HK-2 (cell line): ENCODE data around the gene DIS3L.
"Not testable (repeated sequence)": the region's sequence is repeated elsewhere in the genome, so short reads cannot be mapped to it uniquely, and the experiment has no call there.

Experiments
- DNase-seq: peaks from one replicate; pipeline ENCODE4 v3.0.0-alpha.2; 2018; ENCODE audit not compliant: unreplicated experiment

The DIS3L gene

DNA sequence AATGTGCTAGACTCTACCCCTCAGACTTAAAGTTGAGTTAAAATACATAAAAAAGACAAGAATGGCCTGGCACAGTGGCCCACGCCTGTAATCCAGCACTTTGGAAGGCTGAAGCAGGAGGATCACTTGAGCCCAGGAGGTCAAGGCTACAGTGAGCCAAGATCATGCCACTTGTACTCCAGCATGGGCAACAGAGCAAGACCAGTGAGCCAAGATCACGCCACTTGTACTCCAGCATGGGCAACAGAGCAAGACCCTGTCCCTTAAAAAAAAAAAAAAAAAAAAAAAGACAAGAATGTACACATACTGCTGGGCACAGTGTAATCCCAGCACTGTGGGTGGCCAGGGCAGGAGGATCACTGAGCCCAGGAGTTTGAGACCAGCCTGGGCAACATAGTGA, 17.4 kb downstream of the DIS3L start:
- DNase-seq: no peak

DNA sequence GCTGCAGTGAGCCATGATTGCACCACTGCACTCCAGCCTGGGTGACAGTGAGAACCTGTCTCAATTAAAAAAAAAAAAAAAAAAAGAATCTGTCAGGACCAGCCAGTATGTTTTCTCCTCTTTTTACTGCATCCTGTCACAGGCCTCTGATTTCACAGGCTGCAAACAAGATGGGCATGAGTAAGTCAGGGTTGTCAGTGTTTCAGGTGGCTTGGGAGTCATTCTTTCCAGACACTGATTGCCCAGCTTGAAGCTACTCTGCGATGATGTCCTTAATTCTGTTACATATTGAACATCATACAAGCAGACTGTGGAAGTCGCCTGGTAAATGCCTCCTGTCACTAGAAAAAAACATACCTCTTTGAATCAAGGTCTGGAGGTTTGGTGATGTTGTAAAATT, 18.8 kb downstream of the DIS3L start:
- no peak for DNase-seq

DNA sequence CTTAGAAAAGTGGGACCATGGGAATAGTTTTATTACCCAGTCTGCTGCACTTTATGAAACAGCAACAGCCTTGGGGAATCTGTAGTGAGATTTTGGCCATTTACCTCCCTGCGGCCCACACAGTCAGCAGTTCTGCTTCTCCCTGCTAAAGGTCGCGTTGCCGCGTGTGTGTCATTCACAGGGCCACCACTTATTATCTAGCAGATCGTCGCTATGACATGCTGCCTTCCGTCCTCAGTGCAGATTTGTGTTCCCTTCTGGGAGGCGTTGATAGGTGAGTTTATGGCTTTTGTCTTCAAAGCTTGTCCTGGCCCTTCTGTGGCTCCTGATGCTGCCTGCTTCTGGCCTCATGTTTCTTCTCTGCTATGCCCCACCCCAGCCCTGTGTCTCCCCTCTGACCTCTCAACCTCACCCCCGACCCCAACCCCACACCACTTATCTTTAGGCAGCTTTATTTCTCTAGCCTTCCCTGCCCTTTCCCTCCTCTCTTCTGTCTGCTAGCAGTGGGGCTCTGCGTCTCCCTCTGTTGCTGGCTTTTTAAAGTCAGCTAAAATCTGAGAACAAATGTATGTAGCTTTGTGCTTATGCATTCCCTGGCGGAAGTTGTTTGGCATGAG, 30.1 kb downstream of the DIS3L start:
- no peak for DNase-seq

DNA sequence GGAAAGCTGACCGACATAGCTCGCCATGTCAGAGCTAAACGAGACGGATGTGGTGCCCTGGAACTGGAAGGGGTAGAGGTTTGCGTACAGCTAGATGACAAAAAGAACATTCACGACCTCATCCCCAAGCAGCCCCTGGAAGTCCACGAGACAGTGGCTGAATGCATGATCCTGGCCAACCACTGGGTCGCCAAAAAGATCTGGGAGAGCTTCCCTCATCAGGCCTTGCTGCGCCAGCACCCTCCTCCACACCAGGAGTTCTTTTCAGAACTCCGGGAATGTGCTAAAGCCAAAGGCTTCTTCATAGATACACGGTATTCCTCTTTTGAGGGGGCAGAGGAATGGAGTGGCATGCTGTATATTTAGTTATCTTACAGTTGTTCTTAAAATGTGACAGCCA, 32.7 kb downstream of the DIS3L start:
- DNase-seq: no peak

DNA sequence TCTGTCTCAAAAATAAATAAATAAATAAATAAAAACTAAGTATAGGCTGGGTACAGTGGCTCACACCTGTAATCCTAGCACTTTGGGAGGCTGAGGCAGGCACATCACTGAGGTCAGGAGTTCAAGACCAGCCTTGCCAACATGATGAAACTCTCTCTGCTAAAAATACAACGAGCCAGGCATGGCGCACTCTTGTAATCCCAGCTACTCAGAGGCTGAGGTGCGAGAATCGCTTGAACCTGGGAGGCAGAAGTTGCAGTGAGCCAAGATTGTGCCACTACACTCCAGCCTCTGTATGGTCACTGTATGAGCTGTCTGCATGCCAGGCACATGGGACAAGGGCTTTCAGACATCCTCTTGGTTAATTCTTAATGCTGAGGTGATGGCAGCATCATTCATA, 34.4 kb downstream of the DIS3L start:
- DNase-seq: no peak

DNA sequence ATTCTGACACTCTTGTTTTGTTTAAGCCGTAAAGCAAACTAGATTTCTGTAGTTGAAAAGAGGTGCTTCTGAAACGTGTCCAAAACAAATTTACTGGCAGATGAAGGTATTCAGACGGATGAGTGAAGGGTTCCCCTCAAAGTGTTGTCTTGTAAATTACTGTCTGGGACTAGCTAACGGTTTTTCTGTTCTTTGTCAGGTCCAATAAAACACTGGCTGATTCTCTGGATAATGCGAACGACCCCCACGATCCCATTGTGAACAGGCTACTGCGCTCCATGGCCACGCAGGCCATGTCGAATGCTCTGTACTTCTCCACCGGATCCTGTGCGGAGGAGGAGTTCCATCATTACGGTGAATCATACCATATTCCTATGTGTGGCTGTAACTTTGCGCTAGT, 35.4 kb downstream of the DIS3L start:
- DNase-seq: no peak

DNA sequence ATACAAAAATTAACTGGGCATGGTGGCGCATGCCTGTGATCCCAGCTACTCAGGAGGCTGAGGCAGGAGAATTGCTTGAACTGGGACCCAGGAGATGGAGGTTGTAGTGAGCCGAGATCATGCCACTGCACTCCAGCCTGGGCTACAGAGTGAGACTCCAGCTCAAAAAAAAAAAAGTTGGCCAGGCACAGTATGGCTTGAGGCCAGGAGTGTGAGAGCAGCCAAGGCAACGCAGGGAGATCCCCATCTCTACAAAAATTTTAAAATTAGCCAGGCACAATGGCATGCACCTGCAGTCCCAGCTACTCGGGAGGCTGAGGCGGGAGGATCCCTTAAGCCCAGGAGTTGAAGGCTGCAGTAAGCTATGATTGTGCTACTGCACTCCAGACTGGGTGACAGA, 55.2 kb downstream of the DIS3L start:
- DNase-seq: not testable (repeated sequence)

DNA sequence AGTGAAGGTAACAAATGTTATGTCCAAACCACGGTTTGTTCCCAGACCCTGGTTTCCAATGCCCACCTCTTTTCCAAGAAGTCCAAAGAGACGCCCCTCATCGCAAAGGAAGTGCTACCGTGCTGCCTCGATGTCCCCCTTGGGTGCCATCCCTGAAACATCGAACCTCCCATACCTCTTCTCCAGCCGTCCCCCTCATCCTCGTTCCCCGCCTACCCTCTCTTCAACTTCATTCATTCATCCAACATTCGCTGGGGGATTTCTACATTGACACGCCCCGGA, 62.6 kb downstream of the DIS3L start:
- DNase-seq: no peak

DNA sequence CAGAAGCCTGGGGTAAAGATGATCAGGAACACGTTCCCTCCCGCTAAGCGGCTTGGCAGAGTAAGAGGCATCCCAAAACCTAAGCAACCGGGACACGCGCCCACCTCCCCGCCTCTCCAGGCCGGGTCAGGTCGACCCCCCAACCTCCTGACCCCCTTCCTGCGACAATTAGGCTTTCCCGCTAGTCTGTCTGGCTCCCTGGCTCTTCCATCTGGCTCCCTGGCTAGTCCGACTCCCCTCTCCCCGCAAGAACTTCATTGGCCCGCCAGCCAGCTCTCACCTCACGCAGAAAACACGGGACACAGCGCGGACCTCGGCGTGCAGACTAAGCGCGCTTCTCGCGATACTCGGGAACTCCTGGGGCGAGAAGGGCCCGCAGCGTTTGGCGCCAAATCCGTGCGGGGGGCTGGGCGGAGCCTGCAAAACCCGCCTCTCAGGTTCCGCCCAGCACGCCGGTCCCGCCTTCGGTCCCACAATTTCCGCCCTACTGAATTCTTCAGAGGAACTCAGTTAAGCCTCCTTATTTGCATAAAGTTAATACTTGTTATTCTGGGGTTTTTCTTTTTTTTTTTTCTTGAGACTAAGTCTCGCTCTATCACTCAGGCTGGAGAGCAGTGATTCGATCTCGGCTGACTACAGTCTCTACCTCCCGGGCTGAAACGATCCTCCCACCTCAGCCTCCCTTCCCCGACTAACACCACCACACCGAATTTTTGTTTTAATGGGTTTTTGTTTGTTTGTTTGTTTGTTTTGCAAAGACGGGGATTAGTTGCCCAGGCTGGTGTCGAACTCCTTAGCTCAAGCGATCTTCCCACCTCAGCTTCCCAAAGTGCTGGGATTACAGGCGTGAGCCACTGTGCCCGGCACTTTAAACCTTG, 63.2 kb downstream of the DIS3L start, which contains the start of gene TIPIN:
TIPIN (minus strand) TSS at position 327 of the 878 bp plus-strand sequence. CDS start 3,738 bp downstream, outside the sequence.
- DNase-seq: peak; percentile 93

DNA sequence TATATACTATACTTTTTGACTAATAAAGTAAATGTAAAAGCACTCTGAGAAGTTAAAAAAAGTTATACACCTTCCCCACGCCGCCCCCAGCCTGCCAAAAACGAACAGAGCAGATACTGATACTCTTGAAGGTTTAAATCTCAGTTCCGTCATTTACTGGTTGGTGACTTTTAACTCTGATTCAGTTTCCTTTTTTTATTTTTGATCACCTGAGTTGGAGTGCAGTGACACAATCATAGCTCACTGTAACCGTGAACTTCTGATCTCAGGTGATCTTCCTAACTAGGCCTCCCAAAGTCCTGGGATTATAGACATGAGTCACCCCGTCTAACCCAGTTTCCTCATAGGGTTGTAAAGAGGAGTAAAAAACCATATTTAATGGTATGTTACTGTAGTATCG, 66.4 kb downstream of the DIS3L start:
- no peak for DNase-seq

DNA sequence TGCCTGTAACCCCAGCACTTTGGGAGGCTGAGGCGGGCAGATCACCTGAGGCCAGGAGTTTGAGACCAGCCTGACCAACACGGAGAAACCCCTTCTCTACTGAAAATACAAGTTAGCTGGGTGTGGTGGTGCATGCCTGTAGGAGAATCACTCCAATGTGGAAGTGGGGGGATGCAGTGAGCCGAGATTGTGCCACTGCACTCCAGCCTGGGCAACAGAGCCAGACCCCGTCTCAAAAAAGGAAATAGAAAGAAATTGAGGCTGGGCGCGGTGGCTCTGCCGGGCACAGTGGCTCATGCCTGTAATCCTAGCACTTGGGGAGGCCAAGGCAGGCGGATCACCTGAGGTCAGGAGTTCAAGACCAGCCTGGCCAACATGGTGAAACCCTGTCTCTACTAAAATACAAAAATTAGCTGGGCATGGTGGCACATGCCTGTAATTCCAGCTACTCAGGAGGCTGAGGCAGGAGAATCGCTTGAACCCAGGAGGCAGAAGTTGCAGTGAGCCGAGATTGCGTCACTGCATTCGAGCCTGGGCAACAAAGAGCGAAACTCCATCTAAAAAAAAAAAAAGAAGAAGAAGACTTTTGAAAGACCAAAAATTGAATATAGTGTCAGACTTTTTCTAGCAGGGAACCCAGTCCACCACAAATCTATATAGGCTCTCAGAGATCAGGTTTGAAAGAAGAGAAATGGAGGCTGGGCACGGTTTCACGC, 68.5 kb downstream of the DIS3L start:
- not testable (repeated sequence) for DNase-seq

DNA sequence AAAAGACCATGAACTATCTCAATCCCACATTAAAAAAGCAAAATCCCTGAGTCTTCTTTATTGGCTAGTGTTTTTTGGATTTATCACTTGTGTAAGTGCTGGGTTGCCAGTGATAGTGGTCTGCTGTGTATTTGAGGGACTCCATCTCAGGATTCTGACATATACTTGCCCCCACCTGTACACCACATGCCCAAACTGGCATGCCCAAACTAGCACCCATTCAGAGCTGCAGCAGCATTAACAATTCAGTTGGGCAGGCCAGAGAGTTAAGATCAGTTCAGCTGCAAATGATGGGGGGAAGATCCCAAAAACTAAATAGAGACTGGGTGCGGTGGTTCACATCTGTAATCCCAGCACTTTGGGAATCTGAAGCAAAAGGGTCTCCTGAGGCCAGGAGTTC, 69.4 kb downstream of the DIS3L start:
- no peak for DNase-seq

DNA sequence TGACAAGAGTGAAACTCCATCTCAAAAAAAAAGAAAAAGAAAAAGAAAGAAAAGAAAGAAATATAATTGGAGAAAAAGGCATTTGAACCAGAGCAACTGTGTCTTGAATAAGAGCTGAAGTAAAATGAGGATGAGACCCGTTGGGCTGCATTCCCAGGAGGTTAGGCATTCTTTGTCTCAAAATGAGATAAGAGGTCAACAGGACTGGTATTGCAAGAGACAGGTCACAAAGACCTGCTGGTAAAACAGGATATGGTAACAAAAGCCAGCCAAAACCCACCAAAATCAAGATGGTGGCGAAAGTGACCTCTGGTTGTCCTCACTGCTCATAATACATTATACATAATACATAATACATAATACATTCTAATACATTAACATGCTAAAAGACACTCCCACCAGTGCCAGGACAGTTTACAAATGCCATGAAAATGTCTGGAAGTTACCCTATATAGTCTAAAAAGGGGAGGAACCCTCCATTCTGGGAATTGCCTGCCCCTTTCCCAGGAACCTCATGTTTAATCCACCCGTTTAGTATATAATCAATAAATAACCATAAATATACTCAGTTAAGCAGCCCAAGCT, 71.7 kb downstream of the DIS3L start:
- DNase-seq: no peak

DNA sequence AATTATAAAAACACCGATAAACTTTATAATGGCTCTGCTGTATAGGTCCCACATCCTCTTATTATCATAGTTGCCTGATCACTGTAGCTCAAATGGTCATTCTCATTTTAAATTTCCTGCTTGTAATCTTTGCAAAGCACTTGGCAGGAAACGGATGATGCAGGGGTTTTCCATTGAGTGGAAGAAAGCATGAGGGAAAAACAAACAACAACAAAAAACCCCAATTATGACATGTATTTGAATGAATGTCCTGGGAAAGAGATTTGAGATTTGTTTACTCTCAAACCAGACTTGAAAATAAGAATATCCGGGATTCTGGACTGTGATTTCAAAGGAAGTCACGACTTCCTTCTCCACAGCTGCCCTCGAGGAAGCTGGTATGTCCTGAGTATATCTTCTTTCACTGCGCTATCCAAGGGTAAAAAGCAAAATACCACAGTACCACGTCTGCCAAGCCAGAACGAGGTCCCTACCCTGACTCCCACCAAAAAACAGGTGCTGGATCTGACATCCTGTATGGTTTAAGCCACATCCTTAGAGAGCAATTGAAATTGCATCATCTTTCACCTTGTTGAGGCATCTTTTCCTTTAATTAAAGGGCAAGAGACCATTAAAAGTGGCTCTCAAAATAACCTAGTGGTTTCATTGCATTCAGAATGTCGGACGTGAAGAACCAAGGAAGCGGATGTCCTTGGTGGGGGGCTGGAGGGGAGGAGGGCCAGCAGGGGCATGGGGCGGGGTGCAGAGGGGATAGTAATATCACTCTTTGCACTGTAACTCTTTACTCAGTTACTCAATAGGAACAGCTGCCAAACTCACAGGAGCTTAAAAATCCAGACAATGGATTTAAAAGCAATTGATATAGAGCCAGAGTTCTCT, 76.6 kb downstream of the DIS3L start:
- DNase-seq: no peak

DNA sequence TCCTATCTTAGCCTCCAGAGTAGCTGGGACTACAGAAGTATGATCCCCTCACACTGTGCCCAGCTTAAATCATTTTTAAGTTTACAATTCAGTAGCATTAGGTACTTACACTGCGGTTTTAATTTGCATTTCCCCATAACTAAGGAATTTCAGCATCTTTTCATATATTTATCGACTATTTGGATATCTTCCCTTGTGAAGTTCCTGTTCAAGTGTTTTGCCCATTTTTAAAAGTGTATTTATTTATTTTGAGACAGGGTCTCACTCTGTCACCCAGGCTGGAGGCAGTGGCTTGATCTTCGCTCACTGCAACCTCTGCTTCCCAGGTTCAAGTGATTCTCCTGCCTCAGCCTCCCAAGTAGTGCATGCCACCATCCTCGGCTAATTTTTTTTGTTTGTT, 80.8 kb downstream of the DIS3L start:
- DNase-seq: no peak

DNA sequence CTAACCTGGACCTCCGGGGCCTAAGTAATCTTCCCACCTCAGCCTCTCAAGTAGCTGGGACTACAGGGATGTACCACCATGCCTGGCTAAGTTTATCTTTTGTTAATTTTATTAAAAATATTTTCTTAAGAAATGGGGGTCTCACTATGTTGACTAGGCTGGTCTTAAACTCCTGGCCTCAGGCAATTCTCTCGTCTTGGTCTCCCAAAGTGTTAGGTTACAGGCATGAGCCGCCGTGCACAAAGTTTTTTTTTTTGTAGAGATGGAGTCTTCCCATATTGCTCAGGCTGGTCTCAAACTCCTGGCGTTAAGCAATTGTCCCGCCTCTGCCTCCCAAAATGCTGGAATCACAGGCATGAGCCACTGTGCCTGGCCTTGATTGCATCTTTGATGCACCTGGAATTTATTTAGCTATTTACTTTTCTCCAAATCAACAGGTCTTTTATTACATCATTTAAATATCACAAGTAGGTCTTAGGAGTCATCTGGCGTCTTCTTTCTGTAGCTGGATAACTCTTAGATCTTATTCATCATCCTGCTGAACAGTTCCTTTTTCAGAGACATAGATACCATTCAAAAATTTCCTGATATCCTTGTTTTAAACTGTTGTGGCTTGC, 85.6 kb downstream of the DIS3L start:
- DNase-seq: no peak

DNA sequence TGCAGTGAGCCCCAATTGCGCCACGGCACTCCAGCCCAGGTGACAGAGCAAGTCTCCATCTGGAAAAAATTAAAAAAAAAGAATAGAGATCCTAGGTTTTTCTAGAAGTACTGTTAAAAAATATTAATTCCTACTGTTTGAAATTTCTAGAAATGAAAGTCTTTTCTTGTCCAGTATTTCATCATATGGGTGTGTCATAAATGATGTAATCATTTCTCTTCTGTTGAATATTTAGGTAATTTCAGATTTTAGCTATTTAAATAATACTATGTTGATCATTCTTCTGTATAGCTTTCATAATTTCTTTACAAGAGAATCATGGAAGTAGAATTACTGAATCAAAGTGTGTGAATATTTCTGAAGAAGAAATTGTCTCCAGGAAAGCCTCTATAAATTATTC, 88.0 kb downstream of the DIS3L start:
- DNase-seq: not testable (repeated sequence)
